CD4-positive, alpha-beta T cell treated with Interleukin-17A for 4 hours (primary cell): ENCODE results near the gene CEP41.
A peak's percentile ranks its signal among the peaks of the same experiment; 100 is the strongest.
"Not testable (repeated sequence)": the region's sequence is repeated elsewhere in the genome, so short reads cannot be mapped to it uniquely, and the experiment has no call there.

Experiments
- DNase-seq: peaks from one replicate; pipeline ENCODE4 v3.0.0-alpha.2; 2020; ENCODE audit warnings: mixed read lengths

Gene CEP41

GRCh38 chr7:130458257-130458656 lies 17.4 kb upstream of the CEP41 start:
- DNase-seq, result no peak

- DNase-seq, result no peak
Observed at GRCh38 chr7:130454959-130455358, 14.1 kb upstream of the CEP41 start.

GRCh38 chr7:130452951-130453350 lies 12.1 kb upstream of the CEP41 start:
- no peak for DNase-seq

GRCh38 chr7:130451344-130451743 lies 10.5 kb upstream of the CEP41 start:
- DNase-seq, result not testable (repeated sequence)

GRCh38 chr7:130446259-130446658 lies 5.4 kb upstream of the CEP41 start:
- no peak for DNase-seq

GRCh38 chr7:130444751-130445407 lies 4.1 kb upstream of the CEP41 start:
- DNase-seq, result no peak

GRCh38 chr7:130444234-130444633 lies 3.4 kb upstream of the CEP41 start:
- no peak for DNase-seq

GRCh38 chr7:130442601-130443000 lies 1.8 kb upstream of the CEP41 start:
- no peak for DNase-seq

GRCh38 chr7:130441408-130441869 lies 623 bp upstream of the CEP41 start:
- no peak for DNase-seq

GRCh38 chr7:130436253-130436652 lies 4.6 kb downstream of the CEP41 start:
- no peak for DNase-seq

- no peak for DNase-seq
Observed at GRCh38 chr7:130435311-130435854, 5.4 kb downstream of the CEP41 start.

GRCh38 chr7:130433301-130433700 lies 7.5 kb downstream of the CEP41 start:
- DNase-seq, result no peak

GRCh38 chr7:130432886-130433285 lies 7.9 kb downstream of the CEP41 start:
- no peak for DNase-seq

GRCh38 chr7:130430841-130431666 lies 9.8 kb downstream of the CEP41 start:
- no peak for DNase-seq

GRCh38 chr7:130430115-130430514 lies 10.7 kb downstream of the CEP41 start:
- no peak for DNase-seq

- DNase-seq, result no peak
Observed at GRCh38 chr7:130429019-130429418, 11.8 kb downstream of the CEP41 start.

GRCh38 chr7:130426564-130426963 lies 14.3 kb downstream of the CEP41 start:
- DNase-seq, result no peak

GRCh38 chr7:130425796-130426195 lies 15.0 kb downstream of the CEP41 start:
- DNase-seq, result no peak

- no peak for DNase-seq
Observed at GRCh38 chr7:130423501-130424037, 17.2 kb downstream of the CEP41 start.

- no peak for DNase-seq
Observed at GRCh38 chr7:130421684-130422083, 19.1 kb downstream of the CEP41 start.

- DNase-seq, result no peak
Observed at GRCh38 chr7:130420943-130421578, 19.8 kb downstream of the CEP41 start.

- DNase-seq, result peak; percentile 48
Observed at GRCh38 chr7:130419658-130420057, 21.2 kb downstream of the CEP41 start.

GRCh38 chr7:130418306-130418705 lies 22.5 kb downstream of the CEP41 start:
- no peak for DNase-seq
